Right lobe of liver (tissue), 4 donors: Measurements from ENCODE around the gene PDXP.

Experiments
- POLR2A ChIP-seq: fragments of 450-650 bp; IDR thresholded peaks from one replicate; pipeline ENCODE4 v1.6.1; 2017; ENCODE audit warnings: antibody characterized with exemption, mild to moderate bottlenecking
- TF ChIP-seq, protein P1 (sequence below), 4 donors: fragments of 200-600 bp in 3 of 4; fragments of 450-650 bp in 1 of 4; IDR thresholded peaks; one replicate each; pipeline versions ENCODE4 v1.5.1 to v1.8.0; 2016 to 2022; ENCODE audit warnings: antibody characterized with exemption in 4 of 4, mild to moderate bottlenecking in 2 of 4
- donor health status: DM: no; HTN: no; CAD: no.
- donor health status: DM: no; HTN: no; CAD: no.
- donor health status: DM: no; HTN: yes; CAD: no.

DNA sequence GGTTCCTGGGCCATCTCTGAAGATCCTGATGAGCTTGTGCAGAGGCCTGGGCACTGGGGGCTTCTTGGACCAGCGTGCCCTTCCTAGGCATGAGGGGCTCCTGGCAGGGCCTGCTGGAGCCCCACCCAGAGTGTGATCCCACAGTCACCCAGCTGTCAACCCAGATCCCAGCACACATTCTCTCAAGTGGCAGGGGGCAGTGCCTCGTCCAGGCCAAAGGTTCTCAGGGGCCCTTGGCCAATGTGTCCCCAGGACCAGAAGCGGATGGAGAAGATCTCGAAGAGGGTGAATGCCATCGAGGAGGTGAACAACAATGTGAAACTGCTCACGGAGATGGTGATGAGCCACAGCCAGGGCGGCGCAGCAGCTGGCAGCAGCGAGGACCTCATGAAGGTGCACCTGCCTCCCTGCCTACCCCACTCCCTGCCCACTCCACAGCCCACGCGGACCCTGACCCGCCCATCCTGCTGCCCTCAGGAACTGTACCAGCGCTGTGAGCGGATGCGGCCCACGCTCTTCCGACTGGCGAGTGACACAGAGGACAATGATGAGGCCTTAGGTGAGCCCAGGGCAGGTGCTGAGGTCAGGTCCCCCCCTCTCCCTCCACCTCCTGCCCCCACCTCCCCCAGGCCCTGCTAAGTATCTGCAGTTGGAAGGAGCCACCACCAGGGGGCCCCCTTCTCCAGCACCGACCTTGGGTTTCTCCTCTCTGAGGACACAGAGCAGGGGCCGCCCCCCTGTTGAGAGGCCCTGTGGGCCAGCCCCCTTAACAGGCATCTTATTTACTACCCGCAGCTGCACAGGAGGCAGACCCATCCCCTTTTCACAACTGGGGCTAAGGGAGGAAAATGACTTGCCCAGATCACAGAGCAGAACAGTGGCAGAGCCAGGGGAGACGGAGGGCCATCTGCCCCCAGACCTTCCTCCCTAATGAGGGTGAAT is 35.2 kb upstream of the PDXP start:
- TF ChIP-seq, protein P1, sequence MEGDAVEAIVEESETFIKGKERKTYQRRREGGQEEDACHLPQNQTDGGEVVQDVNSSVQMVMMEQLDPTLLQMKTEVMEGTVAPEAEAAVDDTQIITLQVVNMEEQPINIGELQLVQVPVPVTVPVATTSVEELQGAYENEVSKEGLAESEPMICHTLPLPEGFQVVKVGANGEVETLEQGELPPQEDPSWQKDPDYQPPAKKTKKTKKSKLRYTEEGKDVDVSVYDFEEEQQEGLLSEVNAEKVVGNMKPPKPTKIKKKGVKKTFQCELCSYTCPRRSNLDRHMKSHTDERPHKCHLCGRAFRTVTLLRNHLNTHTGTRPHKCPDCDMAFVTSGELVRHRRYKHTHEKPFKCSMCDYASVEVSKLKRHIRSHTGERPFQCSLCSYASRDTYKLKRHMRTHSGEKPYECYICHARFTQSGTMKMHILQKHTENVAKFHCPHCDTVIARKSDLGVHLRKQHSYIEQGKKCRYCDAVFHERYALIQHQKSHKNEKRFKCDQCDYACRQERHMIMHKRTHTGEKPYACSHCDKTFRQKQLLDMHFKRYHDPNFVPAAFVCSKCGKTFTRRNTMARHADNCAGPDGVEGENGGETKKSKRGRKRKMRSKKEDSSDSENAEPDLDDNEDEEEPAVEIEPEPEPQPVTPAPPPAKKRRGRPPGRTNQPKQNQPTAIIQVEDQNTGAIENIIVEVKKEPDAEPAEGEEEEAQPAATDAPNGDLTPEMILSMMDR (IDR thresholded peaks at IDR 0.05) = peak; percentile 50 to 87 (median 82)
- no peak for TF ChIP-seq POLR2A
